BLaER1 treated with 17β-estradiol and CSF1 and Interleukin-3, amounts not matched to agents 10 nM and 100 nM (cell line): ENCODE data around the gene PLEKHA6.

ENCODE experiments used
- H3K27ac ChIP-seq, 11 experiments: shearing (Covaris generic); formaldehyde crosslinking; 2 replicates each; pipeline ENCODE4 v1.8.1; 2022
- H3K27me3 ChIP-seq, 11 experiments: shearing (Covaris generic); formaldehyde crosslinking; 2 replicates each; pipeline ENCODE4 v1.8.1; 2022
- H3K36me3 ChIP-seq, 11 experiments: shearing (Covaris generic); formaldehyde crosslinking; 2 replicates each; pipeline ENCODE4 v1.8.1; 2022
- H3K4me1 ChIP-seq, 10 experiments: shearing (Covaris generic); formaldehyde crosslinking; 2 replicates each; pipeline ENCODE4 v1.8.1; 2022
- H3K4me2 ChIP-seq, 11 experiments: shearing (Covaris generic); formaldehyde crosslinking; 2 replicates each; pipeline ENCODE4 v1.8.1; 2022
- H3K4me3 ChIP-seq, 10 experiments: shearing (Covaris generic); formaldehyde crosslinking; 2 replicates each; pipeline ENCODE4 v1.8.1; 2022
- H3K9ac ChIP-seq, 11 experiments: shearing (Covaris generic); formaldehyde crosslinking; 2 replicates each; pipeline ENCODE4 v1.8.1; 2022
- H3K9me3 ChIP-seq, 11 experiments: shearing (Covaris generic); formaldehyde crosslinking; replicated peaks in 1 of 11; 2 replicates each; pipeline ENCODE4 v1.8.1; 2022
- H4K20me1 ChIP-seq, 11 experiments: shearing (Covaris generic); formaldehyde crosslinking; 2 replicates each; pipeline ENCODE4 v1.8.1; 2022
- Cebpa-rat ChIP-seq, 11 experiments: shearing (Covaris generic); IDR thresholded peaks; 2 replicates each; pipeline ENCODE4 v1.8.1; 2022

PLEKHA6 gene

DNA sequence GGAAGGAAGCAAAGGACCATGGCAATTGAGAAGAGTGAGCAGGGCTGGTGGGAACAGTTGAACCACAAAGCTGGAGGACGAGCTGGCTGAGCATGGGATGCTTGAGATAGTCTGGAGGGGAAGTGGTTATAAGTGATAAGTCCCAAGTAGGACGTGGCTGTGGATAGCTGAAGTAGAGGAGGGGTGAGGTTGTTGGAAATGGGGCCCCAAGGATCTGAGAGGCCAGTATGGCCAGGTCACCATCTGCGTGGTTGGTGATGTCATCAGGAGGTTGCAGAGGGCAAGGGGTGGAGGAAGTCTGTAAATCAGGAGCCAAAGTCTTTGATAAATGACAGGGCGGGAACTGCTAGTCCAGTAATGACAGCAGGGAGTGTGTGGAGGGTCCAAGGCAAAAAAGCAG lies 182.6 kb downstream of the PLEKHA6 start:
- H3K4me2 ChIP-seq, result peak overlapping the region; percentile 77 to 93 (median 84)

DNA sequence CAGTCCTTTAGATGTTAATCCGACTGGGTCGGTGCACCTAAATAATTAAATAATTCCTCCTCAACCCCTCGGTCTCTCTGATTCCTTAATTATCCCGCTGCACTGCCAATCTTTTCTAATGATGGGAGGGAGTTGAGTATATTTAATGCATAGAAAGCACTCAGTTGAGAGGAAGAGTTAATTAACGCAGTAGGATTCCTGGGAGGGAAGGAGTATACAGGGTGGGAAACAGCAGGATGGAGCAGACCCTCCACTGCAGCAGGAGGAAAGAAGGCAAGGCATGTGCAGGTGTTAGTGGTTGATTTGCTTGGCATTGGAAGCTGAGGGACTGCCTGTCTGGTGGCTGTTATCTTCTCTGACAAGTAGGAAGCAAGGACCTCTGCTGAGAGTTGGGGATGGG lies 183.7 kb downstream of the PLEKHA6 start:
- Histone ChIP-seq H3K27me3 (no peaks in the 10 kb centered on the region), H3K4me2 (peak overlapping the region in 8 of 11 experiments; percentile 83 to 93 (median 86); a peak in 16 of 22 replicates), H3K9me3 (peaks cover 5 to 15% (median 8%) of the 10 kb centered on the region in 11 experiments), H3K9ac (no peak overlapping the region), H4K20me1 (no peaks in the 10 kb centered on the region), H3K36me3 (no peaks in the 10 kb centered on the region), H3K4me1 (peaks cover 48 to 61% (median 53%) of the 10 kb centered on the region in 10 experiments), H3K27ac (no peak overlapping the region; a peak in 1 of 22 replicates), H3K4me3 (no peak overlapping the region)
- TF ChIP-seq Cebpa-rat (IDR thresholded peaks at IDR 0.05), result no peak

More for the DNA sequence above, 182.6 kb downstream of the PLEKHA6 start:
- Histone ChIP-seq H3K27ac (peak overlapping the region in 3 of 11 experiments; percentile 57 to 69 (median 68); a peak in 4 of 22 replicates), H3K27me3 (no peaks in the 10 kb centered on the region), H3K4me3 (no peak overlapping the region; a peak in 1 of 20 replicates), H4K20me1 (no peaks in the 10 kb centered on the region), H3K36me3 (no peaks in the 10 kb centered on the region), H3K9ac (no peak overlapping the region), H3K4me1 (peaks cover 49 to 63% (median 59%) of the 10 kb centered on the region in 10 experiments), H3K9me3 (peaks cover 0 to 4% (median 0%) of the 10 kb centered on the region in 11 experiments; a peak in 2 of 22 replicates)
- no peak for TF ChIP-seq Cebpa-rat (IDR thresholded peaks at IDR 0.05)

DNA sequence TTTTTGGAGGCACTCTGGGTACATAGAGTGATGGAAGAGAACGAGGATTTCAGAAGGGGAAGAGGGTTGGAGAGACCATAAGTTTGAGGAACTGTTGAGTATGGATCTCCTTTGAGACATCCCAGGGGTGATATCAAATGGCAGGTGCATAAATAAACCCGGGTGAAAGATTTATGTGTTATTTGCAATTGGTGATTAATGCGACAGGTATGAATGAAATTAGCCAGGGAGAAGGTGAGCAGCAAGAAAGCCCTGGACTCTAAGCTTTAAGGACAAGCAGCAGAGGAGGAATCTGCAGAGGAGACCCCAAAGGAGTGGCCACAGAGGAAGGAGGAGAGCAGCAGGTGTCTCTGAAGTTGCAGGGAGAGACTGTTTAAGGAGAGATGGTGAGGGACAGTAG lies 184.8 kb downstream of the PLEKHA6 start:
- Histone ChIP-seq H3K4me2 (no peak overlapping the region), H4K20me1 (no peaks in the 10 kb centered on the region), H3K4me1 (peaks cover 37 to 50% (median 45%) of the 10 kb centered on the region in 10 experiments), H3K4me3 (no peak overlapping the region), H3K27ac (no peak overlapping the region), H3K27me3 (no peaks in the 10 kb centered on the region), H3K36me3 (peaks cover 0 to 7% (median 0%) of the 10 kb centered on the region in 11 experiments; a peak in 2 of 22 replicates), H3K9me3 (peaks cover 16 to 26% (median 19%) of the 10 kb centered on the region in 11 experiments), H3K9ac (no peak overlapping the region)
- TF ChIP-seq Cebpa-rat (IDR thresholded peaks at IDR 0.05), result no peak

DNA sequence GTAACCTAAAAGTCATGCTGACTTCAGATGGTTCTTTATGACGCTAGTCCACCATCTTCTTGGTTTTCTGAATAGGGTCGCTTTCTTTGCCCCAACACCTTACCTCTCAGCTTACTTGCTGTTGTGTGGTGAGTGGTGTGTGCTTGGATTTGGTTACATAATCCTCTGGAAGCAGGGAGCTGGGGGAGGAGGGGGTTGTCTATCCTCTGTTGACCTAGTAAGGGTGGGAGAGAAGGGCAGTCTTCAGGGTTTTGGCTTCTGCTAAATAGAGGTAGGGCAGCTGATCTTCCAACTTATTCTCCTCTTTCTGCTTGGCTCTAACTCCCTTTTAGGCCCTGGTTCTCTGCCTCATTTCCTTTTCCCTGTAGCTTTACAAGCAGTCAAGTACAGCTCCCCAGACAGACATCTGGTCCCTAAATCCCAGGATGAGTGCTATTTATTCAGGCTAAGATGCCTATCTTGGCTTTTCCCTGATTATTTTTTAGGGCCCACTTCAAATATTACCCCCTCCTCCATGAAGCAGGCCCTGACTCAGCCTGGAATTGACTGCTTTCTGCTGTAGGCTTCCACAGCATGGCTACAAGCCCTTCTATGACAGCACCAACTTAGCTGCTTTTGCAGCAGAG lies 187.2 kb downstream of the PLEKHA6 start:
- Histone ChIP-seq H3K27ac (no peak overlapping the region), H3K9me3 (peaks cover 33 to 48% (median 37%) of the 10 kb centered on the region in 11 experiments), H3K27me3 (no peaks in the 10 kb centered on the region), H3K4me1 (peaks cover 13 to 25% (median 20%) of the 10 kb centered on the region in 10 experiments), H3K4me2 (peak overlapping the region in 4 of 11 experiments; percentile 2 to 44 (median 22); a peak in 3 of 22 replicates), H3K4me3 (no peak overlapping the region), H3K36me3 (peaks cover 0 to 11% (median 0%) of the 10 kb centered on the region in 11 experiments; a peak in 2 of 22 replicates), H4K20me1 (no peaks in the 10 kb centered on the region), H3K9ac (no peak overlapping the region)
- TF ChIP-seq Cebpa-rat (IDR thresholded peaks at IDR 0.05), result no peak

DNA sequence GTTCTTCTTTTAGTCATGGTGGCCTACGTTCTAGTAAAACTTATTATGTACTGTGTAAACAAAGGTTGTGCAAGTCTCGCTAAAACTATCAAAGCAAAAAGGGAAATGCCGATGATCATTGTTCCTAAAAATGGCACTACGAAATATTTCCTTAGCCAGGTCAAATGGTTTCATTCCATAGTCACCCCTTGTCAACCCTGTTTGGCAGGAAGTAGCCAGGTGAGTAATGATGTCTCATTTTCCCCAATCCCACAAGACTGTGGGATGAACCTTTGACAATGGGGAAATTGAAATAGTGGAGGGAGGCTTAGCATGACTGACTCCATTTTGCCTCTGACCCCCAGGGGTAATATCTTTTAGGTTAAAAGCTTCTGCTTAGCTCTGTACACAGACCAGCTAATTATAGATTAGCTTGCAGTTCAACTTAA lies 188.0 kb downstream of the PLEKHA6 start:
- H3K36me3 ChIP-seq, result peaks cover 0 to 11% (median 0%) of the 10 kb centered on the region in 11 experiments; a peak in 2 of 22 replicates
- H3K4me1 ChIP-seq, result peaks cover 7 to 18% (median 13%) of the 10 kb centered on the region in 10 experiments; a peak in 19 of 20 replicates
- no peak overlapping the region for H3K9ac ChIP-seq
- H3K4me2 ChIP-seq, result peak overlapping the region in 5 of 11 experiments; percentile 2 to 44 (median 31); a peak in 7 of 22 replicates
- peaks cover 33 to 48% (median 37%) of the 10 kb centered on the region in 11 experiments for H3K9me3 ChIP-seq
- no peak for TF ChIP-seq Cebpa-rat (IDR thresholded peaks at IDR 0.05)
- H3K27ac ChIP-seq, result no peak overlapping the region
- no peaks in the 10 kb centered on the region for H4K20me1 ChIP-seq
- H3K27me3 ChIP-seq, result no peaks in the 10 kb centered on the region
- no peak overlapping the region for H3K4me3 ChIP-seq

DNA sequence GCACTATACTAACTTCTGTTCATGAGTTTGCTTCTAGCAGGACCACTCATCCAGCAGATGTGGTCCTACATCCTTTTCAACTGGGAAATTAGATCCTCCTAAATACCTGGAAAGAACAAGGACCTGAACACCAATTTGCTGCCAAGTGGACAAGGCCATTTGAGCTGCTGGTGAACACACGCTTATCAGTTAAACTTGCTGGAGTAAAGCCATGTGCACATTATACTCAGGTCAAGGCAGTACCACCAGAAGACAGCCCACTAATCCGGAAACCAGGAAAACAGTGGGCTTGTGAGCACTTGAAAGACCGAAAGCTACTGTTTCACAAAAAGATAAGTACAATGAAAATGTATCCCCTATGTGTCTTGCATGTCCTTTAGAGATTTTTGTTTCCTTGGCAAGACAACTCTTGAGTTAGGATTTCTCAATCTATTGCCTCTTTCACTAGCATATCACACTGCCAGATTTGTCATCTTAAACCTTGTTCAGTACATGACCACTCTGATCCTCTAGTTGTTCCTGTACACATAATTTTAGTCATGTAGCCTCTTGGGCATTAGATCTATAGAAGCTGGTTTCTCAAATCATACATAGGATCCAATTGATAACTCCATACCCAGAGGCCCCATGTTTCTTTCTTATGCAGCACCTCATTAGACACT lies 189.1 kb downstream of the PLEKHA6 start:
- 0 out of 20 replicates have a peak overlapping the region, but pooled peaks of 1 of the 10 experiments have one; percentile 6 for H3K4me3 ChIP-seq
- TF ChIP-seq Cebpa-rat (IDR thresholded peaks at IDR 0.05), result no peak

DNA sequence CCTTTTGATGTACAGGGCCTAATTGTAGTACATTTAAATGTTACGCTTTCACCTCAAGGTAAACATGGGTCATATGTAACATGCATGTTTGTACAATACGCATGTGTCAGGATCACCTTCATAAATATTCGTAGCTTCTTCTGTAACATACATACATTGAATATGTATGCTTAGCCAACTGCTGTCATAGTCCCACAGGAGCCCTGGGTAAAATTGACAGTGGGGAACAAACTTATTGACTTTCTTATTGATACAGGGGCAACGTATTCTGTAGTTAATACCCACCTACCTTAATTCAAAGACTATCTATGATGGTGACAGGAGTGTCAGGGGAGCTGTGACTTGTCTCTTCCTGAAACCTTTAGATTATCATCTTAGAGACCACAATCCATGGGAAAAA lies 189.9 kb downstream of the PLEKHA6 start:
- no peak for TF ChIP-seq Cebpa-rat (IDR thresholded peaks at IDR 0.05)
- H4K20me1 ChIP-seq, result no peaks in the 10 kb centered on the region
- H3K4me2 ChIP-seq, result no peak overlapping the region
- H3K27me3 ChIP-seq, result no peaks in the 10 kb centered on the region
- no peak overlapping the region for H3K4me3 ChIP-seq
- no peak overlapping the region for H3K9ac ChIP-seq
- no peak overlapping the region for H3K27ac ChIP-seq
- peaks cover 0 to 11% (median 0%) of the 10 kb centered on the region in 11 experiments; a peak in 2 of 22 replicates for H3K36me3 ChIP-seq
- peaks cover 0 to 13% (median 3%) of the 10 kb centered on the region in 10 experiments; a peak in 8 of 20 replicates for H3K4me1 ChIP-seq
- H3K9me3 ChIP-seq, result peaks cover 33 to 48% (median 37%) of the 10 kb centered on the region in 11 experiments

More for the DNA sequence above, 189.1 kb downstream of the PLEKHA6 start:
- Histone ChIP-seq H3K27me3 (no peaks in the 10 kb centered on the region), H3K27ac (no peak overlapping the region), H3K4me1 (peaks cover 0 to 13% (median 5%) of the 10 kb centered on the region in 10 experiments; a peak in 9 of 20 replicates), H4K20me1 (no peaks in the 10 kb centered on the region), H3K9ac (no peak overlapping the region), H3K9me3 (peaks cover 33 to 48% (median 37%) of the 10 kb centered on the region in 11 experiments), H3K4me2 (no peak overlapping the region), H3K36me3 (peaks cover 0 to 11% (median 0%) of the 10 kb centered on the region in 11 experiments; a peak in 2 of 22 replicates)
